HepG2 (cell line): Measurements from ENCODE around the gene ARHGAP45. TPM values are rescaled to one million over a fixed set of nuclear protein-coding genes. Genes with fewer than 3 reads are reported as not detected.

ENCODE experiments used
- FOXC1 ChIP-seq: sonication (generic); formaldehyde crosslinking; IDR thresholded peaks from 2 replicates; pipeline ENCODE4 v1.8.0; 2022; ENCODE audit warnings: mild to moderate bottlenecking, missing genetic modification reagents, borderline replicate concordance
- HES4 ChIP-seq: sonication (generic); formaldehyde crosslinking; IDR thresholded peaks from 2 replicates; pipeline ENCODE4 v1.9.0; 2021; ENCODE audit warnings: mild to moderate bottlenecking, missing genetic modification reagents, borderline replicate concordance
- HOXA9 ChIP-seq: sonication (generic); formaldehyde crosslinking; IDR thresholded peaks from 2 replicates; pipeline ENCODE4 v1.8.1; 2022; ENCODE audit warnings: missing genetic modification reagents, mild to moderate bottlenecking, moderate library complexity, borderline replicate concordance
- IRF2 ChIP-seq: IDR thresholded peaks from 2 replicates; pipeline ENCODE4 v1.6.1; 2018; ENCODE audit warnings: missing genetic modification reagents, missing compliant biosample characterization
- MAZ ChIP-seq, 2 experiments: sonication (generic) in 1 of 2; formaldehyde crosslinking in 1 of 2; IDR thresholded peaks; 2 replicates each; pipeline versions ENCODE4 v1.5.0 to v1.6.1; 2012 to 2020; ENCODE audit warnings: low read depth in 2 of 2, mild to moderate bottlenecking in 2 of 2, borderline replicate concordance in 1 of 2, improper control_type of control experiment in 1 of 2, low read length in 1 of 2, missing genetic modification reagents in 1 of 2, moderate library complexity in 1 of 2
- MIER2 ChIP-seq: IDR thresholded peaks from 2 replicates; pipeline ENCODE4 v1.6.1; 2016; ENCODE audit warnings: missing biosample characterization, missing genetic modification reagents
- RELA ChIP-seq: sonication (generic); formaldehyde crosslinking; IDR thresholded peaks from 2 replicates; pipeline ENCODE4 v1.4.0; 2020; ENCODE audit warnings: missing genetic modification reagents
- TBP ChIP-seq: sonication (generic); formaldehyde crosslinking; IDR thresholded peaks from 2 replicates; pipeline ENCODE4 v1.5.0; 2020; ENCODE audit warnings: missing genetic modification reagents
- ZBTB20 ChIP-seq: sonication (generic); formaldehyde crosslinking; IDR thresholded peaks from 2 replicates; pipeline ENCODE4 v1.8.1; 2023; ENCODE audit warnings: missing genetic modification reagents, low read depth, mild to moderate bottlenecking, borderline replicate concordance
- ZBTB21 ChIP-seq: sonication (generic); formaldehyde crosslinking; IDR thresholded peaks from 2 replicates; pipeline ENCODE4 v1.4.0; 2020; ENCODE audit warnings: missing genetic modification reagents
- ZNF607 ChIP-seq: sonication (generic); formaldehyde crosslinking; IDR thresholded peaks from 2 replicates; pipeline ENCODE4 v1.5.1; 2020; ENCODE audit warnings: missing genetic modification reagents, mild to moderate bottlenecking, borderline replicate concordance
- polyA plus RNA-seq, 8 experiments: library from polyadenylated mRNA; depleted of rRNA in 3 of 8; stranded (reverse) in 7 of 8; unstranded in 1 of 8; fragments of >200 nt; fragmentation: Illumina TruSeq in 4 of 8; extraction: Trizol in 4 of 8; gene quantifications; 2 replicates each; pipeline versions ENCODE4 v1.2.1 to v1.2.3, GENCODE V29; 2011 to 2016; ENCODE audit warnings: low read depth in 4 of 8, missing spikeins in 1 of 8, mixed read lengths in 1 of 8; ENCODE audit not compliant: insufficient read depth in 1 of 8
- total RNA-seq, 5 experiments: library from RNA; depleted of rRNA; stranded (reverse); fragments of >200 nt; fragmentation: Illumina TruSeq; extraction: Trizol; gene quantifications; 2 replicates each; pipeline ENCODE4 v1.2.3, GENCODE V29; 2016; ENCODE audit warnings: low read depth in 1 of 5
- TF ChIP-seq, protein P1 (sequence below), 2 experiments: sonication (generic) in 1 of 2; formaldehyde crosslinking in 1 of 2; IDR thresholded peaks; 2 replicates each; pipeline versions ENCODE4 v1.5.1 to v1.6.1; 2011 to 2020; ENCODE audit warnings: borderline replicate concordance in 1 of 2, low read depth in 1 of 2, low read length in 1 of 2, mild to moderate bottlenecking in 1 of 2, missing genetic modification reagents in 1 of 2, moderate library complexity in 1 of 2
- TF ChIP-seq, protein P2 (sequence below): sonication (generic); formaldehyde crosslinking; IDR thresholded peaks from 2 replicates; pipeline ENCODE4 v1.4.0; 2020; ENCODE audit warnings: mild to moderate bottlenecking, missing genetic modification reagents
- TF ChIP-seq, protein P3 (sequence below): sonication (generic); formaldehyde crosslinking; IDR thresholded peaks from 2 replicates; pipeline ENCODE4 v1.4.0; 2020; ENCODE audit warnings: missing genetic modification reagents
- TF ChIP-seq, protein P4 (sequence below): sonication (generic); formaldehyde crosslinking; IDR thresholded peaks from 2 replicates; pipeline ENCODE4 v1.5.1; 2020; ENCODE audit warnings: mild to moderate bottlenecking, missing genetic modification reagents, moderate library complexity
- TF ChIP-seq, protein P5 (sequence below): sonication (generic); formaldehyde crosslinking; IDR thresholded peaks from 2 replicates; pipeline ENCODE4 v1.4.0; 2020; ENCODE audit warnings: missing genetic modification reagents
- TF ChIP-seq, protein P6 (sequence below): sonication (generic); formaldehyde crosslinking; IDR thresholded peaks from 2 replicates; pipeline ENCODE4; 2020; ENCODE audit warnings: missing genetic modification reagents, mild to moderate bottlenecking, borderline replicate concordance
- TF ChIP-seq, protein P7 (sequence below): IDR thresholded peaks from 2 replicates; pipeline ENCODE4 v1.6.1; 2012; ENCODE audit warnings: inconsistent platforms

ARHGAP45 gene
- total and polyA plus RNA-seq, 2 of the 13 experiments (the other 11 are each of a cell fraction or from before 2014, with no cell fraction given), result 0.84 to 32.0 TPM

DNA sequence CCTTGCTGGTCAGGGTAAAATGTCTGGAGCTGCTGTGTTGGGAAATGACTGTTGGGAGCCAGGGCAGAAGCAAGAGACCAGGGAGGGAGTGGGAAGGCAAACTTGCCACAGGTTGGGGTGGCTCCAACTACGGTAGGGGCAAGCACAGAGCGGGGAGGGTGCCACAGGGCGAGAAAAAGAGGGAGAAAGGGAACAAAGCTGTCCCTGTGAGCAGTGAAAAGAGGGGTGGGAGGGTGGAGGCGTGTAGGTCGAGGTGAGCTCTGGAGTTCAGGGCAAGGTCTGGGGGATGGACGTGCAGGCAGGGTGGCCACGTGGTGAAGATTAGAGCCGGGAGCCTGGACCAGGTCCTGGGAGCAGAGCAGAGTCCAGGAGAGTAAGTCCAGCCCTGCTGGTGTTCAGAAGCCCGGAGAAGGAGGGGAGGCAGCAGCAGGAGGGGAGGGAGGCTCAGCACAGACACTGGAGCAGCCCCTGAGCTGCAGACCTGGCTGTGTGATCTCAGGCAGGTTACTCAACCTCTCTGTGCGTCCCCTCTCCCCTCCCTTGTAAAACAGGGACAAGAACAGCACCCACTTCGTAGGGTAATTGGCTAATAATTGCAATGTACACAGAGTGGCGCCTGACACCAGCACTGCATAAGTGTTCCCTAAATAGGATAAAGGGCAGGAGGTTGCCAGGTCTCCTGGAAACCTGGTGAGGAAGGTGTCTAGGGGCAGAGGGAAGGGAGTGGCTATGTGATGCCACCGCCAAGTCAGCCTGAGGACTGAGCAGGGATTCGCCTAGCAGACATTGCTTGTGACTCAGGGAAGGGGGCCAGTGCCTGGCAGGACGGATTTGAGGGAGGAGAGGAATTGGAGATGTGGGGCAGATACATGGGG is 31.4 kb downstream of the ARHGAP45 start (continued):
- TF ChIP-seq, protein P1, sequence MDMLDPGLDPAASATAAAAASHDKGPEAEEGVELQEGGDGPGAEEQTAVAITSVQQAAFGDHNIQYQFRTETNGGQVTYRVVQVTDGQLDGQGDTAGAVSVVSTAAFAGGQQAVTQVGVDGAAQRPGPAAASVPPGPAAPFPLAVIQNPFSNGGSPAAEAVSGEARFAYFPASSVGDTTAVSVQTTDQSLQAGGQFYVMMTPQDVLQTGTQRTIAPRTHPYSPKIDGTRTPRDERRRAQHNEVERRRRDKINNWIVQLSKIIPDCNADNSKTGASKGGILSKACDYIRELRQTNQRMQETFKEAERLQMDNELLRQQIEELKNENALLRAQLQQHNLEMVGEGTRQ (IDR thresholded peaks at IDR 0.05; ENCODE audit: low read depth, low read length), result peak; percentile 87
- TF ChIP-seq, protein P1 (CRISPR knock-in tag; IDR thresholded peaks at IDR 0.05; ENCODE audit: borderline replicate concordance), result peak; percentile 92
- TF ChIP-seq ZNF607 (CRISPR knock-in tag) (peak; percentile 65), MAZ (IDR thresholded peaks at IDR 0.05; ENCODE audit: borderline replicate concordance, low read depth, low read length) (peak; percentile 76), MAZ (CRISPR knock-in tag; IDR thresholded peaks at IDR 0.05; ENCODE audit: low read depth) (peak; percentile 80; the same call in 1 of the 2 replicates), TBP (CRISPR knock-in tag) (no peak), MIER2 (CRISPR knock-in tag) (no peak), ZBTB21 (CRISPR knock-in tag) (no peak), HOXA9 (no peak), RELA (no peak), IRF2 (CRISPR knock-in tag) (0 out of 2 replicates have a peak, but pooled peaks have one; percentile 44), ZBTB20 (no peak), FOXC1 (CRISPR knock-in tag) (no peak), HES4 (CRISPR knock-in tag) (0 out of 2 replicates have a peak, but pooled peaks have one; percentile 33)
- TF ChIP-seq, protein P2, sequence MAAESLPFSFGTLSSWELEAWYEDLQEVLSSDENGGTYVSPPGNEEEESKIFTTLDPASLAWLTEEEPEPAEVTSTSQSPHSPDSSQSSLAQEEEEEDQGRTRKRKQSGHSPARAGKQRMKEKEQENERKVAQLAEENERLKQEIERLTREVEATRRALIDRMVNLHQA (CRISPR knock-in tag), result no peak
- TF ChIP-seq, protein P3, sequence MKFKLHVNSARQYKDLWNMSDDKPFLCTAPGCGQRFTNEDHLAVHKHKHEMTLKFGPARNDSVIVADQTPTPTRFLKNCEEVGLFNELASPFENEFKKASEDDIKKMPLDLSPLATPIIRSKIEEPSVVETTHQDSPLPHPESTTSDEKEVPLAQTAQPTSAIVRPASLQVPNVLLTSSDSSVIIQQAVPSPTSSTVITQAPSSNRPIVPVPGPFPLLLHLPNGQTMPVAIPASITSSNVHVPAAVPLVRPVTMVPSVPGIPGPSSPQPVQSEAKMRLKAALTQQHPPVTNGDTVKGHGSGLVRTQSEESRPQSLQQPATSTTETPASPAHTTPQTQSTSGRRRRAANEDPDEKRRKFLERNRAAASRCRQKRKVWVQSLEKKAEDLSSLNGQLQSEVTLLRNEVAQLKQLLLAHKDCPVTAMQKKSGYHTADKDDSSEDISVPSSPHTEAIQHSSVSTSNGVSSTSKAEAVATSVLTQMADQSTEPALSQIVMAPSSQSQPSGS (CRISPR knock-in tag), result no peak
- TF ChIP-seq, protein P4, sequence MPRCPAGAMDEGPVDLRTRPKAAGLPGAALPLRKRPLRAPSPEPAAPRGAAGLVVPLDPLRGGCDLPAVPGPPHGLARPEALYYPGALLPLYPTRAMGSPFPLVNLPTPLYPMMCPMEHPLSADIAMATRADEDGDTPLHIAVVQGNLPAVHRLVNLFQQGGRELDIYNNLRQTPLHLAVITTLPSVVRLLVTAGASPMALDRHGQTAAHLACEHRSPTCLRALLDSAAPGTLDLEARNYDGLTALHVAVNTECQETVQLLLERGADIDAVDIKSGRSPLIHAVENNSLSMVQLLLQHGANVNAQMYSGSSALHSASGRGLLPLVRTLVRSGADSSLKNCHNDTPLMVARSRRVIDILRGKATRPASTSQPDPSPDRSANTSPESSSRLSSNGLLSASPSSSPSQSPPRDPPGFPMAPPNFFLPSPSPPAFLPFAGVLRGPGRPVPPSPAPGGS (CRISPR knock-in tag), result 0 out of 2 replicates have a peak, but pooled peaks have one; percentile 23
- TF ChIP-seq, protein P5, sequence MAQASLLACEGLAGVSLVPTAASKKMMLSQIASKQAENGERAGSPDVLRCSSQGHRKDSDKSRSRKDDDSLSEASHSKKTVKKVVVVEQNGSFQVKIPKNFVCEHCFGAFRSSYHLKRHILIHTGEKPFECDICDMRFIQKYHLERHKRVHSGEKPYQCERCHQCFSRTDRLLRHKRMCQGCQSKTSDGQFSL (CRISPR knock-in tag), result no peak
- TF ChIP-seq, protein P6, sequence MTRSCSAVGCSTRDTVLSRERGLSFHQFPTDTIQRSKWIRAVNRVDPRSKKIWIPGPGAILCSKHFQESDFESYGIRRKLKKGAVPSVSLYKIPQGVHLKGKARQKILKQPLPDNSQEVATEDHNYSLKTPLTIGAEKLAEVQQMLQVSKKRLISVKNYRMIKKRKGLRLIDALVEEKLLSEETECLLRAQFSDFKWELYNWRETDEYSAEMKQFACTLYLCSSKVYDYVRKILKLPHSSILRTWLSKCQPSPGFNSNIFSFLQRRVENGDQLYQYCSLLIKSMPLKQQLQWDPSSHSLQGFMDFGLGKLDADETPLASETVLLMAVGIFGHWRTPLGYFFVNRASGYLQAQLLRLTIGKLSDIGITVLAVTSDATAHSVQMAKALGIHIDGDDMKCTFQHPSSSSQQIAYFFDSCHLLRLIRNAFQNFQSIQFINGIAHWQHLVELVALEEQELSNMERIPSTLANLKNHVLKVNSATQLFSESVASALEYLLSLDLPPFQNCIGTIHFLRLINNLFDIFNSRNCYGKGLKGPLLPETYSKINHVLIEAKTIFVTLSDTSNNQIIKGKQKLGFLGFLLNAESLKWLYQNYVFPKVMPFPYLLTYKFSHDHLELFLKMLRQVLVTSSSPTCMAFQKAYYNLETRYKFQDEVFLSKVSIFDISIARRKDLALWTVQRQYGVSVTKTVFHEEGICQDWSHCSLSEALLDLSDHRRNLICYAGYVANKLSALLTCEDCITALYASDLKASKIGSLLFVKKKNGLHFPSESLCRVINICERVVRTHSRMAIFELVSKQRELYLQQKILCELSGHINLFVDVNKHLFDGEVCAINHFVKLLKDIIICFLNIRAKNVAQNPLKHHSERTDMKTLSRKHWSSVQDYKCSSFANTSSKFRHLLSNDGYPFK (CRISPR knock-in tag), result no peak
- TF ChIP-seq, protein P7, sequence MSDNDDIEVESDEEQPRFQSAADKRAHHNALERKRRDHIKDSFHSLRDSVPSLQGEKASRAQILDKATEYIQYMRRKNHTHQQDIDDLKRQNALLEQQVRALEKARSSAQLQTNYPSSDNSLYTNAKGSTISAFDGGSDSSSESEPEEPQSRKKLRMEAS, result peak; percentile 98
